ENCODE data around the gene PAX2. TPM values are rescaled to one million over a fixed set of nuclear protein-coding genes. Genes with fewer than 3 reads are reported as not detected.

PAX2 gene
- total RNA-seq, 6 experiments from 2014 or later: not detected

- no peaks in the 10 kb centered on the region for H3K9me3 Mint-ChIP-seq
- H3K36me3 Mint-ChIP-seq (ENCODE audit: low read depth): no peaks in the 10 kb centered on the region
- no peaks in the 10 kb centered on the region for H3K4me1 Mint-ChIP-seq (ENCODE audit: low read depth)
- TF ChIP-seq, protein P1, sequence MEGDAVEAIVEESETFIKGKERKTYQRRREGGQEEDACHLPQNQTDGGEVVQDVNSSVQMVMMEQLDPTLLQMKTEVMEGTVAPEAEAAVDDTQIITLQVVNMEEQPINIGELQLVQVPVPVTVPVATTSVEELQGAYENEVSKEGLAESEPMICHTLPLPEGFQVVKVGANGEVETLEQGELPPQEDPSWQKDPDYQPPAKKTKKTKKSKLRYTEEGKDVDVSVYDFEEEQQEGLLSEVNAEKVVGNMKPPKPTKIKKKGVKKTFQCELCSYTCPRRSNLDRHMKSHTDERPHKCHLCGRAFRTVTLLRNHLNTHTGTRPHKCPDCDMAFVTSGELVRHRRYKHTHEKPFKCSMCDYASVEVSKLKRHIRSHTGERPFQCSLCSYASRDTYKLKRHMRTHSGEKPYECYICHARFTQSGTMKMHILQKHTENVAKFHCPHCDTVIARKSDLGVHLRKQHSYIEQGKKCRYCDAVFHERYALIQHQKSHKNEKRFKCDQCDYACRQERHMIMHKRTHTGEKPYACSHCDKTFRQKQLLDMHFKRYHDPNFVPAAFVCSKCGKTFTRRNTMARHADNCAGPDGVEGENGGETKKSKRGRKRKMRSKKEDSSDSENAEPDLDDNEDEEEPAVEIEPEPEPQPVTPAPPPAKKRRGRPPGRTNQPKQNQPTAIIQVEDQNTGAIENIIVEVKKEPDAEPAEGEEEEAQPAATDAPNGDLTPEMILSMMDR (IDR thresholded peaks at IDR 0.05): no peak
- H3K27ac Mint-ChIP-seq: no peak overlapping the region
- no peak for DNase-seq
- H3K4me3 Mint-ChIP-seq: no peak overlapping the region
- peaks cover 85% of the 10 kb centered on the region for H3K27me3 Mint-ChIP-seq (ENCODE audit: insufficient read depth)
Observed at GRCh38 chr10:100810091-100810834, 64.9 kb downstream of the PAX2 start.

DNA sequence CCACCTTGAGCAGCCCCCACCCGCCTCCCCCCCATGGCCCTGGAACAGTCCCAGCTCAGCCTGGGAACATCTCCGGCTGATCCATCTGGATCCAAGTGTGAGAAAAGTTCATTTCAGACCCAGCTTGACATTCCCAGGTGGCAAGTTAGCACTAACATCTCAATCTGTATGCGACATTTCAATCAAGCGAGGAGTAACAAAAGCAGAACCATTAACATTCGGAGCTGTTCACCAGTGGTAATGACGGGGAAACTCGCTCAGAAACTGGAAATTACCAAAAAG lies 65.4 kb downstream of the PAX2 start:
- Mint-ChIP-seq H3K9me3 (no peaks in the 10 kb centered on the region), H3K27ac (no peak overlapping the region), H3K4me3 (no peak overlapping the region), H3K4me1 (ENCODE audit: low read depth) (no peaks in the 10 kb centered on the region), H3K36me3 (ENCODE audit: low read depth) (no peaks in the 10 kb centered on the region), H3K27me3 (ENCODE audit: insufficient read depth) (peaks cover 82% of the 10 kb centered on the region)
- TF ChIP-seq, protein P1 (IDR thresholded peaks at IDR 0.05): no peak
- DNase-seq: no peak

GRCh38 chr10:100811261-100811660 lies 65.9 kb downstream of the PAX2 start:
- no peaks in the 10 kb centered on the region for H3K4me1 Mint-ChIP-seq (ENCODE audit: low read depth)
- H3K4me3 Mint-ChIP-seq: no peak overlapping the region
- no peak for DNase-seq
- H3K27me3 Mint-ChIP-seq (ENCODE audit: insufficient read depth): peaks cover 81% of the 10 kb centered on the region
- H3K27ac Mint-ChIP-seq: no peak overlapping the region
- H3K9me3 Mint-ChIP-seq: no peaks in the 10 kb centered on the region
- no peaks in the 10 kb centered on the region for H3K36me3 Mint-ChIP-seq (ENCODE audit: low read depth)
- TF ChIP-seq, protein P1 (IDR thresholded peaks at IDR 0.05): no peak

- TF ChIP-seq, protein P1 (IDR thresholded peaks at IDR 0.05): no peak
- Mint-ChIP-seq H3K4me3 (no peak overlapping the region), H3K9me3 (no peaks in the 10 kb centered on the region), H3K27ac (no peak overlapping the region), H3K4me1 (ENCODE audit: low read depth) (no peaks in the 10 kb centered on the region), H3K36me3 (ENCODE audit: low read depth) (no peaks in the 10 kb centered on the region), H3K27me3 (ENCODE audit: insufficient read depth) (peaks cover 81% of the 10 kb centered on the region)
- DNase-seq: no peak
Observed at GRCh38 chr10:100811752-100812750, 66.7 kb downstream of the PAX2 start.

- Mint-ChIP-seq H3K9me3 (no peaks in the 10 kb centered on the region), H3K4me1 (ENCODE audit: low read depth) (no peaks in the 10 kb centered on the region), H3K4me3 (no peak overlapping the region), H3K27me3 (ENCODE audit: insufficient read depth) (peaks cover 77% of the 10 kb centered on the region), H3K27ac (no peak overlapping the region), H3K36me3 (ENCODE audit: low read depth) (no peaks in the 10 kb centered on the region)
- DNase-seq: no peak
- TF ChIP-seq, protein P1 (IDR thresholded peaks at IDR 0.05): peak; percentile 21; the same call in 1 of the 2 replicates
Observed at GRCh38 chr10:100812978-100813377, 67.6 kb downstream of the PAX2 start.
